Prostate gland (tissue), 2 donors: ENCODE data around the gene SCAMP2.

ENCODE experiments used
- CTCF ChIP-seq, 4 experiments: fragments of 200-600 bp in 2 of 4; fragments of 450-650 bp in 2 of 4; sonication (generic) in 2 of 4; IDR thresholded peaks; 1 replicate in 3 of 4; 2 replicates in 1 of 4; pipeline ENCODE4 v1.5.1; 2016 to 2019; ENCODE audit warnings: antibody characterized with exemption in 4 of 4, mild to moderate bottlenecking in 2 of 4, moderate library complexity in 2 of 4
- POLR2A ChIP-seq: fragments of 450-650 bp; IDR thresholded peaks from one replicate; pipeline ENCODE4 v1.6.1; 2016; ENCODE audit warnings: antibody characterized with exemption, mild to moderate bottlenecking

- no peak for TF ChIP-seq POLR2A
- no peak for TF ChIP-seq CTCF (IDR thresholded peaks at IDR 0.05)
Measured at GRCh38 chr15:74864296-74864695, 8.9 kb downstream of the SCAMP2 start.
